Measurements from ENCODE around the gene CD6.

Gene CD6

DNA sequence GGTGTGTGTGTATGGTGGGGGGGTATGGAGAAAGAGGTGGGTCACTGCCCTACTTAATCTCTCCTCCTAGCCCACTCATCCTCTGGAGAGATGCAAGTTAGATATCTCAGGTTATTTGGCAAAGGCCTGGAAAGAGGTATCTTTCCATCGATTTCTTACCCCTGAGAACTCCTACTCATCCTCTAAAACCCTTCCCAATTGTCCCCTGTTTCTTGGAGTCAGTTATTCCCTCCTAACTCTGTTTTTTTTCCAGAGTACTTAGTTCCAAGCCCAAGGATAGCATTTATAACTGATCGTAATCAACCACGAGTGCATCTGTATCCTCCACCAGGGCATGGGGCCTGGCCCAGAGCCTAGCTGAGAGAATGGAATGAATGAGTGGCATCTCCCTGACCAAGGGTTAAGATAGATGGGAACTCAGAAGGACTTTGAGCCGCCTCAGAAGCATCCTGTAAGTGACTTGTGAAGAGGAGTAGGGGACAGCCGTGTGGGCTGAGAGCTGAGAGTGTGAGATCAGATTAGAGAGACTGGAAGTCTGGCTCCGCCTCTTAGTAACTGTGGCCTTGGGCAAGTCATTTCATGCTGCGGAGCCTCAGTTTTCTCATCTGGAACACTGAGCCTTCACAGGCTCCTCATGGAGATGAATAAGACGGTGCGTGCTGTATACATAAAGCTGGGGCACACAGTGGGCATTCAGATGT, 16.2 kb downstream of the CD6 start:
- DNase-seq: no peak

DNA sequence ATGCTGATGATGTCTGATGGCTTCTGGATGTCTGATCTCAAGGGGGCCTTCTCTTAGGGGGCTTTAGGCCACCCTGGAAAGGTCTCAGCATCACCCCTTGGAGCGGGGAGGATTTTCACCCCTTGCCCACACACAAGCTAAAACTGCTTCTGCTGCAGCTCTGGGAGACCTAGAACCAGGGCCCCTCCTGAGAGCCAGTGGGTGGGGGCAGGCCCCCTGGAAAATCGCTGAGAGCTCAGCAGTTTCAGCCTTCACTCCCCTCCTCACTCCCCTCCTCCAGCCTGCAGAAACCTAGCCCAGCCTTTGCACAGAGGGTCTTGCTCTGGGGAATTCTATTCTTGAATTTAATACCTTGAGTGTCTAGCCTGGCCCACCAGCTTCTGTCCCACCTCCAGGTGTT, 17.2 kb downstream of the CD6 start:
- no peak for DNase-seq

DNA sequence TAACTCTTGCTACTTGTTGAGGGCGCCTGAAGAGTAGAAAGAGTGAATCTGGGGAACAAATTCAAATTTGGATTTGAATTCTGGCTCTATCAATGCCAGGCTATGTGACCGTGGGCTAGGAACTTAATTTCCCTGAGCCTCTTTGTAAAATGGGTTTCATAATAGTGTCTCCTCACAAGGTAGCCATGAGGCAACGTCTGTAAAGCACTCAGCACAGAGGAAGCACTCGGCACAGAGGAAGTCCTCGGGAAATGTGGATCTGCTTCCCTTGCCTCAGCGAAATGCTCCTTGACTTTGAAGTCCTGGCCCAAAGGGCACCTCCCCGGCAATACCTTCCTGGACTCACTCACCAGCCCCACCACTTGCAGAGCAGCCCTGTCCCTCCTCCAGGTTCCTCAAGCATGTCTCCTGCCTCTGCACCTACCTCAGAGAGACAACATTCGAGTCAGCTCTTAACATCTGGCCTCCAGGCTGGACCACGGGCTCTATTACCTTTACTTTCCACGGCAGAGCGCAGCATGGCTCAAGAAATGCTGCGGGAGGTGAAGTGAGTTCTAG, 17.7 kb downstream of the CD6 start:
- no peak for DNase-seq

DNA sequence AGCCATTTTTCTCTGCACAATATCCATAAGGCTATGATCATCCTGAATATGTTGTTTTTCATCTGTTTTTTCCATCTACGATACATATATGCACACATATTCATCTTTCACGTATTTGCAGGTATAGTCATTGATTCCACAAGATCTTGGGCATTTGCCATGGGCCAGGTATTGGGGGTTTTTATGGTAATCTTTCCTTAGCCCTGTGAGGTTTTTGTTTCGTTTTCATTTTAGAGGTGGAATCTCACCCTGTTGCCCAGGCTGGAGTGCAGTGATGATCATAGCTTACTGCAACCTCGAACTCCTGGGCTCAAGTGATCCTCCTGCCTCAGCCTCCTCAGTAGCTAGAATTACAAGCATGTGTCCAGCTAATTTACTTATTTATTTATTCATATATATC, 20.0 kb downstream of the CD6 start:
- DNase-seq: no peak

DNA sequence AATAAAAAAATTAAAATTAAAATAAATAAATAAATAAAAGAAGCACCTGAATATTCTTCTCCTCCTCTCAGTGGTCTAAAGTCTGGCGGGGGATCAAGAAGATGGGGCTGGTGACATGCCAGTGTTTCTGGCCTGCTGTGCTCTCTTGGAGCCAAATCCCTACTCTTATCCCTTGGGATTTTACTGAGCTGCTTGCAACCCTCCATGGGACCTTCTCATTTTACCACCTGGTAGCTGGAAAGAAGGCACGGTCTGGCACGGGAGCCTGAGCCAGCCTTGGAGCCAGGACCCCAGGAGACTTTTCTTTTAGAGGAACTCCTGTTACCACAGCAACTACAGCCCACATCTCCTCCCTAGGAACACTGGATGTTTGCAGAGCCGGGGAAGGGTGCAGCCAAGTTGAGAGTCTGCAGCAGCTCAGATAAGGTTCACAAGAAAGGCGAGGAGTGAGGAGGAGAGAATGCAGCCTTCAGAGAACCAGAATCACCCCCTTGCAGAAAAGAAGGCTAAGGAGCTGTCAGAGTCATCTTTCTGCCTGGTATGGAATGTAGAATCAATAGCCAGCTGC, 21.4 kb downstream of the CD6 start:
- no peak for DNase-seq

DNA sequence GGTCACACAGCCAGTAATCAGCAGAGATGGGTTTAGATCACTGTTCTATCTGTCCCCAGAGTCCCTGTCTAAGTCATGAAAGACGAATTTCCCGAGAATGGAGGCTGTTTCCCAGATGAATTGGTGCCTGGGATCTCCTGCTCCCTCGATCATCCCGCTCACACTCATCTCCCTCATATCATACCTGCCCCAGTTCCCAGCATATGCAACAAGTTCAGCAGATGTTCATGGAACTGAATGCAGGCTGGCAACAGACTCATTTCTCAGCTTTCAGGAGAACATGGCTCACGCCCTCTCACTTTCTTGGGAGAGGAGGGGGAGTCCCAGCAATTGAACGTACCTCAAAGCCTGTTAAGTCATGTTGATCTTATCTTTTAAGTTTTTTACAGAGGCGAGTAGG, 22.1 kb downstream of the CD6 start:
- no peak for DNase-seq

DNA sequence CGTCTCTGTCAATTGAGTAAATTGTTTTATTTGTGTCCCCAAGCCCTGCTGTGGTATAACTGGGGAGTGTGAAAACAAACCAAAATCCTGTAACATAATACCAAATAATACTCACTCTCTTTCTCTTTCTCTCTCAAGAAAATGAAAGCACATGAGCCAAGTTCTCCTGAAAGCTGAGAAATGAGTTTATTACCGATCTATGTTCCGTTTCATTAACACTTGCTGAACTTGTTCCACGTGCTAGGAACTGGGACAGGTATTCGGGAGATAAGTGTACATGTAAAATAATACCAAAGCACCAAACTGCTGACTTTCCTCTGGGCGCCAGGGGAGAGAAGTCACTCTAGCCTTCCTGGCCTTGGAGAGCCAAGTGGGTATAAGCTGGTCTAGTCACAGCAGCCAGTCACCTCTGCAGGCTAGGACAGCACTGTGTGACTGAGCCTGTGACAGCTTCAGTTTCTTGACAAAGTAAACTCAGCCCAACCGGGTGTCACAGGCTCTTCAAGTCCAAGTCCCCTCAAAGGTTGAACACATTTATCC, 23.1 kb downstream of the CD6 start:
- no peak for DNase-seq

DNA sequence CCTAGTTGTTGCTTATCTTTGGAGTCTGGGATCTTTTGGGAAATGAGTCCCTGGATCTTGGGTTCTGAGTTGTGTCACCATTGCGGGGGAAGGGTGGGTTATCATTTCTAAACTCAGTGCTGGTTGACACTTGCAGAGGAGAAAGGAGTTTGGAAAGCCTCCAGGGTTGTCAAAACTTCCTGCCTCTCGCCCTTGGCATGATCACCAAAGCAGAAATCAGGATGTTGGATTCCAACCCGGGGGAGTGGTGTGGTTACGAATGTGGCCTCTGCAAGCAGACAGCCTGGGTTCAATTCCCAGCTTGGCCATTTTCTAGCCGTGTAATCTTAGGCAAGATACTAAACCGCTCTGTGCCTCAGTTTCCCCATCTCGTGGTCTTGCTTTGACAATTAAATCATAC, 24.3 kb downstream of the CD6 start:
- DNase-seq: no peak

DNA sequence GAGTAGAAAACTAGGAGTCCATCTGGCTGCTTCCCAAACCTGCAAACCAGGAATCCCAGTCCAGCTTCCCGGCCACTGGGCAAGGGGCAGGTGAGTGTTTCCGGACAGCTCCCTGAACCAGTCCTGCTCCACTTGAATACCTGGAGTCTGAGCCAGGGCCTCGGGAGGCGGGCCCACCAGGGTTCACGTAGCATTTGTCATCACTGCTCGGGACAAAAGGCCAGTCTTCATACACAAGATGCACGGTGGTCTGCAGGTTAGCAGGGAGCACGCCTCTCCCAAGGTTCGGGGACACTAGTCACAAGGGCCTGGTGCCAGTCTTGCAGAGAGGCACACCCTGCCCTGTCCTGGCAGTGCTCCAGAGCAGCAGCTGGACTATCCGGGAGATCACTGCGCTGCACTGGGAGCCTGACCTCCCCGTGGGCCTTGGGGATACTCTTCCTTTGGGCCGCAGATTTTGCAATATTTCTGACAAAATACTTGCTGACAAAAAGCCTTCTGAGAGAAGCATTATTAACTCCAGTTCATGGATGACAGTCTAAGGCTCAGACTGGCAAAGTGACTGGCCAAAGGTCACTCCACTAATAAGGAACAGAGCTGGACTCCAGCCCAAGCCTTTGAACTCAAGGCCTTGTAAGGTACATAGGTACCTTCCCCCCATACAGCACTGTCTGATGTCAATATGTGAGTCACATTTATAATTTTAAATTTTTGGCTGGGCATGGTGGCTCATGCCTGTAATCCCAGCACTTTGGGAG, 25.1 kb downstream of the CD6 start:
- peak; percentile 32 to 39 for DNase-seq

DNA sequence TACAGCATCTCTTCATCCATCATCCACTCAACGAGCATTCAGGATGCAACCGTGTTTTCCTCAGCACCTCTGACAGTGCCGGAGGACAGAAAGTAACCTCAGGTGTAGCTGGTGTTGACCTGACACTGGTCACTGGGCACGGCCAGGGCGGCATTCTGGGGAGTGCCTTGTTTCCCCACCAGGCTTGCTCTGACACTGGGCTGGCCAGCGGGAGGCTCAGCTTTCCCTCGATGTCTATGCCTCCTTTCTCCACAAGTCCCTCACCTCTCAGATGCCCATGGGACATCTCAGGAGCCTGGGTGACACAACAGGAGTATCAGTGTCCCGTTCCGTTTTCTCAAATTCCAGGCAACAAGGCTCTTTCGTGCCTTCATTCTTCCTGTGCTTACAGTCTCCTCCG, 28.9 kb downstream of the CD6 start:
- DNase-seq: no peak

DNA sequence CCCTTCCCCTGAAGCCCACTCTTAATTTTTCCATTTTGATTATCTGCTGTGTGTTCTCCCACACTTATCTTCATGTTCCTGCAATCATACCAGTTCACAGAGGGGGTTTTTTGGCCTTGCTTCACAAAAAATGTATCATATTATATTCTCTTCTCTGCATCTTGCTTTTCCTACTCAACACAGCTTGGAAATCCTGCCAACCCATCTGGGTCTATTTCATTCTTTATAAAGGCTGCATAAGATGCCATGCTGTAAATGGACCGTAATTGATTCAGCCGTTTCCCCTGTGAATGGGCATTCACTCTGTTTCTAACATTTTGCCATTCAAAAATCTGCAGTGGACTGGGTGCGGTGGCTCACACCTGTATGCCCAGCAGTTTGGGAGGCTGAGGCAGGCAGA, 30.5 kb downstream of the CD6 start:
- no peak for DNase-seq

DNA sequence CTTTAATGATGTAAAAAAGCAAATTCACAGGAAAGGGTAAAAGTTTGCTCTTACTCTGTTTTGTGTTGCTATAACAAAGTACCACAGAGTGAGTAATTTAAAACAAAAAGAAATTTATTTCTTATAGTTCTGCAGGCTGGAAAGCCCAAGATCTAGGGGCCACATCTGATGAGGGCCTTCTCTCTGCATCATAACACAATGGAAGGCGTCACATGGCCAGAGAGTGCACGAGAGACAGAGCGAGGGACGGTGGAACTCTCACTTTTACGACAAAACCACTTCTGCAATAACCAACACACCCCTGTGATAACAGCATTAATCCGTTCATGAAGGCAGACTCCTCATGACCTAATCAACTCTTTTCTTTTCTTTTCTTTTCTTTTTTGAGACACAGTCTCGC, 31.1 kb downstream of the CD6 start:
- no peak for DNase-seq

DNA sequence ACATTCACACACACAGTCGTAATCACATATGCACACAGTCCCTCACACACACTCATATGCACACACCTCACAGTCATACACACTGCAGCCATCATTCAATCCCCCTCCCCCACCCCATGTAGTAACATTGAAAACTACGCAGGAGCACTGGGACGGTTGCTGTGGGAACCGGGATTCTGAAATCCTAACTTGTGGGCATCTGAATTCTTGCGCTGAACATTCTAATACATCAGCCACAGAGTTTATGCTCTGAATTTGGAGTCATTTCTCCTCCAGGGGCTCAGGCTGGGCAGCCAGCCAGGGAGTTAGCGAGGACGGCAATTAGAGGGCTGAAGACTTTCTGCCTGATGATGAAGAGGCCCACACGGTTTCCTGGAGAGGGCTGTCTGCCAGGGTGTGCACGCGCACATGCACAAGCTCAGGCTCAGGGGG, 32.7 kb downstream of the CD6 start:
- no peak for DNase-seq

DNA sequence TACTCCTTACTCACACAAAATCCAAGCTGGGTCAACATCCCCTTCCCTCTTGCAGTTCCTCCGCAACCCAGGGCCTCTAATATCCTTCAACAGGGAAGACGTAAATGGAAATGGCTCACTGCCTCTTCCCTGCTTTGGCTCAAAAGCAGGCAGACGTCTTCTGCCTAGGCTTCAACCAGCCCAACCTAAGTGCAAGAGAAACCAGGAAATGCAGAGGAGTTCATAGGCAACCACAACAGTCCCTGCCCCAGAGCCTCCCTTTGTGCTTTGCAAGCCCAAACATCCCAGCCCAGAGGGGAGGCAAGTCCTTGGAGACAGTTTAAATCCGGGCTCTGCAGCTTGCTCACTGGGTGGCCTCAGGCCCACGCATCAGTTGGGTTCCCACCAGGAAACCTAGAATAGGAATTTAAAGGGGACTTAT, 33.3 kb downstream of the CD6 start:
- DNase-seq: no peak

DNA sequence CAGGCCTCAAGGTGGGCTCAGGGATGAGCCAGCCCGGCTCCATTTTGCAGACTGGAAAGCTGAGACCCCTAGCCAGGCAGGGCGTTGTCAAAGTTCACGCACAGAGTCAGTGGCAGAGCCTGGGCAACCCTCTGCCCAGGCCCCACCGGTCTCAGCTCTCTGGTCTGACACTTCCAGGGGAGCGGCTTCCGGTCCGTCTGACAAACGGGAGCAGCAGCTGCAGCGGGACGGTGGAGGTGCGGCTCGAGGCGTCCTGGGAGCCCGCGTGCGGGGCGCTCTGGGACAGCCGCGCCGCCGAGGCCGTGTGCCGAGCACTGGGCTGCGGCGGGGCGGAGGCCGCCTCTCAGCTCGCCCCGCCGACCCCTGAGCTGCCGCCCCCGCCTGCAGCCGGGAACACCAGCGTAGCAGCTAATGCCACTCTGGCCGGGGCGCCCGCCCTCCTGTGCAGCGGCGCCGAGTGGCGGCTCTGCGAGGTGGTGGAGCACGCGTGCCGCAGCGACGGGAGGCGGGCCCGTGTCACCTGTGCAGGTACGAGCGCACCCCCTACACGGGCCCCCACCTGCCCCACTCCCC, 36.0 kb downstream of the CD6 start:
- DNase-seq: peak in 1 of 2 experiments; percentile 8

DNA sequence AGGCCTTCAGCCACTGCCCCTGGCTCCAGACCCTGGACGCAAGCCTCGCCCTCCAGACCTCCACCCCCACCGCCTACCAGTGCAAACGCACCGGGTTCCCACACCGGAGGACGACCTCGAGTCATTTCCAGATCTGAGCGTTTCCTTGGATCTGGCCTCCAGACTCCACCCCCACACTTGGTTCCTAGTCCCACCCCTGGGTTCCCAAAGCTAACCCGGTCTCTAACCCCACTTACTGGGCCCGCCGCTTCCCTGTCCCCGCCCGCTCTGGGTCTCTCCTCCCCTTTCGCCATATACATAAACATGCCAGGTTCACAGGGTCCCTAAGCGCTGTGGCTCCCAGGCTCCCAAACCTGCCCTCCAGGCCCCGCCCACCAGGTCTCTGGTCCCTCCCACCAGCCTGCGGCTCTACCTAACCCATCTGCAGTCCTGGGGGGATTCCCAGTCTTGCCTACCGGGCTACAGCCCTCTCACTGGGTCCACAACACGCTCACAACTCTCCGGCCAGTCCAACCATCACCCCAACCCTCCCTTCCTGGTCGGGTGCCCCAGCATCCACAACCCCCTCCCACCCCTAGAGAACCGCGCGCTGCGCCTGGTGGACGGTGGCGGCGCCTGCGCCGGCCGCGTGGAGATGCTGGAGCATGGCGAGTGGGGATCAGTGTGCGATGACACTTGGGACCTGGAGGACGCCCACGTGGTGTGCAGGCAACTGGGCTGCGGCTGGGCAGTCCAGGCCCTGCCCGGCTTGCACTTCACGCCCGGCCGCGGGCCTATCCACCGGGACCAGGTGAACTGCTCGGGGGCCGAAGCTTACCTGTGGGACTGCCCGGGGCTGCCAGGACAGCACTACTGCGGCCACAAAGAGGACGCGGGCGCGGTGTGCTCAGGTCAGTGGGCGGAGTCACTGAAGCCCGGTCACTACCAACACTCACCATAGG, 36.7 kb downstream of the CD6 start:
- DNase-seq: no peak

DNA sequence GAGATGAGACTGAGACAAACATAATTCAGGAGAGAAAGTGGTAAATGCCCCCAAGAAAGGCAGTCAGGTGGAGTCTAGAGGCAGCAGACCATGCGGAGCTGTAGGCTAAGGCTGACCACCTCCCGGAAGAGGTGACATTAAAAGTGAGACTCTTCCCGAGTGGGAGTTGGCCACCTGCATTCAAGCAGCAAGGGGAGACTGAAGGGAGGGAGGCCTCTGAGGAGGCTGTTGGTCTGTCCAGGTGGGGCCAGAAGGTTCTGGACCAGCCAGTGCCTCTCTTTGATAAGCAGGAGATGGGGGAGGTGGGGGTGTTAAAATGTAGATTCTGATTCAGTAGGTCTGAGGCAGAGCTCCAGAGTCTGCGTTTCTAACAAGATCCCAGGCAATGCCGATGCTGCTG, 37.5 kb downstream of the CD6 start:
- no peak for DNase-seq

DNA sequence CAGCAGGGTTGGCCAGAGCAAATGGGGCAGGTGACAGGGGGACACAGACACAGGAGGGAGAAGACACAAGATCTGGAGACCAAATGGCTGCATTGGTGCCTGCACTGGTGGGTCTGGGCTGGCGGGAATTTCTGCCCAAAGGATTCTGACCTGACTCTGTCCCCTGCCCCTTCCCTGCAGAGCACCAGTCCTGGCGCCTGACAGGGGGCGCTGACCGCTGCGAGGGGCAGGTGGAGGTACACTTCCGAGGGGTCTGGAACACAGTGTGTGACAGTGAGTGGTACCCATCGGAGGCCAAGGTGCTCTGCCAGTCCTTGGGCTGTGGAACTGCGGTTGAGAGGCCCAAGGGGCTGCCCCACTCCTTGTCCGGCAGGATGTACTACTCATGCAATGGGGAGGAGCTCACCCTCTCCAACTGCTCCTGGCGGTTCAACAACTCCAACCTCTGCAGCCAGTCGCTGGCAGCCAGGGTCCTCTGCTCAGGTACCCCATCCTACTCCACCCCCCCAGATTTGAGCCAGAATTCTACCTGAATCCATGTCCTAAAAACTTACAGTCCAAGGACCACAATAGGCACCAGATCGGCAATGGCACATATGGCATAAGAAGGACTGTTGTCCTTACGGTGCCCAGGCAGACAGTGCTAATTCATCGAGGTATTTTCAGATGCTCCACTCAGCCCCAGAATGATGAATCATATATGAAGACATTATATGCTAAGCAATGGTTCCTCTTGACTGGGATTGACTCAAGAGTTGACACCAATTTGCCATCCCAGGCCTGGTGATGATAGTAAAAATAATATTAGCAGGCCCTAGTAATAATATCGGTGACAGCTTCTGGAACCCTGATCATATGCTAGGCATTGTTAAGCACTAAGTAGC, 38.2 kb downstream of the CD6 start:
- no peak for DNase-seq

DNA sequence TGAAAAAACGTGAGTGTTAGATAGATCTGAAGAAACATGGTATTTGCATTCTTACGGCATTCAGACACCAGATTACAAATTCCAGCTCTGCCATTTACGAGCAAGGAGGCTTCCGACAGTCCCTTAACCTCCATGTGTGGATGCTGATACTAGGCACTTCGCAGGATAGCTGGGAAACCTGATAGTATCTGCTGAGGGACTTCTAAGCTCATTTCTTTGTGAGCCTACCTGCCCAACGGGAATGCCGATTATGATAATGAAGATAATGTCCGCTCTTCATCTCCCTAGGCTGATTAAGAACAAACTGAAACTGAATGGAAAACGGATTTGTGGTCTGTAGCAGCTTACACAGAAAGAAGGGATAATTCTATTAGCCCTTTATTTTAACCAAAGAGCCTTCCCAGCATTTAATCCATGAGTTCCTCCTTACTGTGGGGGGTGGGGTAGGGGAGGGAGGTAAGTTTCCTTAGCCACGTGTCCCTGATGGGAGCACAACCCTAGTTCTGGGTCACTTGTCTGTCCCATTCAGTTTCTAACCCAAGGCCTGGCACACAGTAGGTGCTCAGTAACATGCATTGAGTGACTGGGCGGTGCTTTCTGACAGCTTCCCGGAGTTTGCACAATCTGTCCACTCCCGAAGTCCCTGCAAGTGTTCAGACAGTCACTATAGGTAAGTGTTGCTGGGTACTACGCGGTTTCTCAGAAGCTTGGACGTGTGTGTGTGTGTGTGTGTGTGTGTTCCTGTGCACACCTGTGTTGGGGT, 39.2 kb downstream of the CD6 start:
- no peak for DNase-seq

DNA sequence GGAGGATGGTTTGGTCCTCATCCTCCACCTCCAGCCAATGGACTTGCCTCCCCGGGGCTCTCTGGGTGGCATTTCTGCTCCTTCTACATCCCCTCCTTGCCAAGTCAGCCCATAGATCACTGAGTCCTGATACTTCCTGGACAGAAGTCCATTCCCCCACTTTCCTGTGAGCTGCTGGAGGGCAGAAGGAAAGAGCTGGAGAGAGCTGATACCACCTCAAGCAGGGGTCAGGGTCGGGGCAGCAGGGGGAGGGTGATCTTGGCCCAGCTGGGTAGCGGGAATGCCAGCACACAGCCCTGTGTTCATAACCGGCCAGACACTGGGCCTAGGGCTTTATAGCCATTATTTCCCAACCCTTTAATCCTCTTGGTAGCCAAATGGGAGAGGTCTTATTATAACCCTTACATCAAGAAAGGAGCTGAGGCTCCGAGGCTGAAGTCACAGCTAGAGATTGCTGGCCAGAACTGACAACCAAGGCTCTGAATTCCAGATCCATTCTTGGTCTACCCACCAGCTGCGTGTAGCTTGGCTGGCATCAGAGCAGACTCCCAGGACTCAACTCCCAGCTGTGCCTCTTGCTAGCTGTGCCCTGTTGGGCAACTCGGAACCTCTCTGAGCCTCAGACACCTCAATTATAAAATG, 39.9 kb downstream of the CD6 start:
- no peak for DNase-seq

All from SHP77 (cell line).